B cell (primary cell): ENCODE measurements around the gene METTL4. TPM values are rescaled to one million over a fixed set of nuclear protein-coding genes. Genes with fewer than 3 reads are reported as not detected.

Experiments
- ATAC-seq: fragments of 200-7000 bp; cut with Tn5 transposase; one replicate; pipeline ENCODE4 v1.10.0; 2021; ENCODE audit warnings: low read depth, mild to moderate bottlenecking, moderate number of reproducible peaks, moderate library complexity
- CTCF ChIA-PET: fragments of 350-600 bp; sonication (Branson Sonifier 250); formaldehyde crosslinking; loops from one replicate; lab custom pipeline; 2021; ENCODE audit warnings: antibody characterized with exemption, inconsistent platforms; lab: Charles Lee
- POLR2A ChIA-PET: fragments of 350-600 bp; sonication (Branson Sonifier 250); formaldehyde crosslinking; loops from one replicate; lab custom pipeline; 2021; ENCODE audit warnings: antibody characterized with exemption; lab: Charles Lee
- DNase-seq: peaks from one replicate; pipeline ENCODE4 v3.0.0; 2013
- H2AFZ ChIP-seq: 2 replicates; pipeline ENCODE4 v1.6.1; 2012; ENCODE audit warnings: mild to moderate bottlenecking, low read depth, low read length; ENCODE audit not compliant: insufficient read depth, poor library complexity, severe bottlenecking
- H3K27ac ChIP-seq, 2 donors: 1 replicate in 1 of 2; 2 replicates in 1 of 2; pipeline ENCODE4 v1.5.1; 2012 to 2013; ENCODE audit warnings: low read length in 2 of 2, mild to moderate bottlenecking in 2 of 2, moderate library complexity in 1 of 2
- H3K27me3 ChIP-seq, 4 experiments: fragments of 200-600 bp in 1 of 4; sonication (generic) in 1 of 4; replicated peaks in 1 of 4; 1 replicate in 2 of 4; 2 replicates in 2 of 4; pipeline versions ENCODE4 v1.6.1 to v1.7.0; 2013 to 2016; ENCODE audit warnings: low read length in 3 of 4, mild to moderate bottlenecking in 2 of 4, mixed read lengths in 1 of 4, moderate library complexity in 1 of 4; ENCODE audit not compliant: insufficient read depth in 4 of 4, control insufficient read depth in 3 of 4; ENCODE audit errors: control extremely low read depth in 1 of 4
- H3K36me3 ChIP-seq, 2 experiments: replicated peaks in 1 of 2; 1 replicate in 1 of 2; 2 replicates in 1 of 2; pipeline versions ENCODE4 v1.6.1 to v1.7.1; 2013; ENCODE audit warnings: low read length in 1 of 2; ENCODE audit not compliant: insufficient read depth in 2 of 2, control insufficient read depth in 1 of 2; ENCODE audit errors: control extremely low read depth in 1 of 2, extremely low read depth in 1 of 2
- H3K4me1 ChIP-seq, 2 donors: fragments of 200-600 bp in 1 of 2; sonication (generic) in 1 of 2; 1 replicate in 1 of 2; 2 replicates in 1 of 2; pipeline versions ENCODE4 v1.5.1 to v1.6.1; 2013 to 2017; ENCODE audit warnings: low read length in 2 of 2; ENCODE audit not compliant: control insufficient read depth in 2 of 2, insufficient read depth in 2 of 2
- H3K4me2 ChIP-seq: replicated peaks from 2 replicates; pipeline ENCODE3; 2012; ENCODE audit warnings: mild to moderate bottlenecking, low read depth, low read length; ENCODE audit not compliant: poor library complexity, severe bottlenecking
- H3K4me3 ChIP-seq, 5 experiments: fragments of 200-600 bp in 1 of 5; sonication (generic) in 1 of 5; 1 replicate in 3 of 5; 2 replicates in 2 of 5; pipeline versions ENCODE4 v1.5.1 to v1.7.0; 2011 to 2016; ENCODE audit warnings: low read length in 4 of 5, mild to moderate bottlenecking in 4 of 5, low read depth in 2 of 5, control low read depth in 1 of 5, moderate library complexity in 1 of 5; ENCODE audit not compliant: insufficient read depth in 1 of 5; ENCODE audit errors: control extremely low read depth in 1 of 5, extremely low read depth in 1 of 5
- H3K79me2 ChIP-seq: fragments of 200-600 bp; sonication (generic); one replicate; pipeline ENCODE4 v1.6.0; 2016; ENCODE audit warnings: low read length; ENCODE audit not compliant: control insufficient read depth, insufficient read depth
- H3K9ac ChIP-seq: fragments of 200-600 bp; sonication (generic); 2 replicates; pipeline ENCODE4 v1.6.1; 2017; ENCODE audit warnings: mild to moderate bottlenecking, low read length, moderate library complexity
- H3K9me3 ChIP-seq, 3 donors: one replicate each; pipeline versions ENCODE4 v1.6.1 to v1.7.1; 2013; ENCODE audit warnings: low read length in 2 of 3; ENCODE audit not compliant: control insufficient read depth in 2 of 3, insufficient read depth in 1 of 3; ENCODE audit errors: control extremely low read depth in 1 of 3
- H4K20me1 ChIP-seq: 2 replicates; pipeline ENCODE4 v1.6.0; 2012; ENCODE audit warnings: mild to moderate bottlenecking, low read length; ENCODE audit not compliant: insufficient read depth, control insufficient read depth, poor library complexity, severe bottlenecking
- H3K27ac Mint-ChIP-seq: one replicate; pipeline ENCODE4 v1.8.0; 2021; ENCODE audit warnings: mixed read lengths
- H3K27me3 Mint-ChIP-seq: one replicate; pipeline ENCODE4 v1.8.0; 2021; ENCODE audit warnings: mixed read lengths
- H3K4me1 Mint-ChIP-seq: one replicate; pipeline ENCODE4 v1.8.0; 2021; ENCODE audit warnings: mixed read lengths
- H3K4me3 Mint-ChIP-seq: one replicate; pipeline ENCODE4 v1.8.0; 2021; ENCODE audit warnings: mixed read lengths
- H3K9me3 Mint-ChIP-seq: one replicate; pipeline ENCODE4 v1.8.0; 2022; ENCODE audit warnings: mixed read lengths; ENCODE audit not compliant: insufficient read depth
- WGBS: methylation state at CpG from one replicate; pipeline ENCODE4 v1.1.5; 2013; ENCODE audit warnings: missing lambda C conversion rate; ENCODE audit not compliant: insufficient coverage; 5-methylcytosine and 5-hydroxymethylcytosine counted together
- intact Hi-C: fragments of 100-400 bp; cut with micrococcal nuclease; formaldehyde crosslinking; loops from one replicate; pipeline ENCODE4 v1.10.0; 2022
- polyA minus RNA-seq: library from RNA; depleted of rRNA, polyadenylated mRNA; stranded (reverse); fragments of >200 nt; gene quantifications from 2 replicates; pipeline ENCODE4 v1.2.3, GENCODE V29; 2012
- polyA plus RNA-seq: library from polyadenylated mRNA; depleted of rRNA; stranded (reverse); fragments of >200 nt; gene quantifications from 2 replicates; pipeline ENCODE4 v1.2.3, GENCODE V29; 2012
- total RNA-seq, 2 donors: library from RNA; stranded (reverse); fragments of 120-200 nt in 1 of 2; gene quantifications; 1 replicate in 1 of 2; 2 replicates in 1 of 2; pipeline versions ENCODE4 v1.2.3 to v1.2.4, GENCODE V29; 2013 to 2022
- TF ChIP-seq, protein P1 (sequence below): fragments of 200-600 bp; IDR thresholded peaks from one replicate; pipeline ENCODE4 v1.8.0; 2022; ENCODE audit warnings: antibody characterized with exemption, mild to moderate bottlenecking

The METTL4 gene, protein sequence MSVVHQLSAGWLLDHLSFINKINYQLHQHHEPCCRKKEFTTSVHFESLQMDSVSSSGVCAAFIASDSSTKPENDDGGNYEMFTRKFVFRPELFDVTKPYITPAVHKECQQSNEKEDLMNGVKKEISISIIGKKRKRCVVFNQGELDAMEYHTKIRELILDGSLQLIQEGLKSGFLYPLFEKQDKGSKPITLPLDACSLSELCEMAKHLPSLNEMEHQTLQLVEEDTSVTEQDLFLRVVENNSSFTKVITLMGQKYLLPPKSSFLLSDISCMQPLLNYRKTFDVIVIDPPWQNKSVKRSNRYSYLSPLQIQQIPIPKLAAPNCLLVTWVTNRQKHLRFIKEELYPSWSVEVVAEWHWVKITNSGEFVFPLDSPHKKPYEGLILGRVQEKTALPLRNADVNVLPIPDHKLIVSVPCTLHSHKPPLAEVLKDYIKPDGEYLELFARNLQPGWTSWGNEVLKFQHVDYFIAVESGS
- total RNA-seq, result 23.9 and 31.6 TPM in 2 replicates
- total RNA-seq (2013), result 14.4 TPM
- polyA plus RNA-seq, result 12.4 and 12.9 TPM in 2 replicates
- polyA minus RNA-seq, result 5.1 and 5.6 TPM in 2 replicates

DNA sequence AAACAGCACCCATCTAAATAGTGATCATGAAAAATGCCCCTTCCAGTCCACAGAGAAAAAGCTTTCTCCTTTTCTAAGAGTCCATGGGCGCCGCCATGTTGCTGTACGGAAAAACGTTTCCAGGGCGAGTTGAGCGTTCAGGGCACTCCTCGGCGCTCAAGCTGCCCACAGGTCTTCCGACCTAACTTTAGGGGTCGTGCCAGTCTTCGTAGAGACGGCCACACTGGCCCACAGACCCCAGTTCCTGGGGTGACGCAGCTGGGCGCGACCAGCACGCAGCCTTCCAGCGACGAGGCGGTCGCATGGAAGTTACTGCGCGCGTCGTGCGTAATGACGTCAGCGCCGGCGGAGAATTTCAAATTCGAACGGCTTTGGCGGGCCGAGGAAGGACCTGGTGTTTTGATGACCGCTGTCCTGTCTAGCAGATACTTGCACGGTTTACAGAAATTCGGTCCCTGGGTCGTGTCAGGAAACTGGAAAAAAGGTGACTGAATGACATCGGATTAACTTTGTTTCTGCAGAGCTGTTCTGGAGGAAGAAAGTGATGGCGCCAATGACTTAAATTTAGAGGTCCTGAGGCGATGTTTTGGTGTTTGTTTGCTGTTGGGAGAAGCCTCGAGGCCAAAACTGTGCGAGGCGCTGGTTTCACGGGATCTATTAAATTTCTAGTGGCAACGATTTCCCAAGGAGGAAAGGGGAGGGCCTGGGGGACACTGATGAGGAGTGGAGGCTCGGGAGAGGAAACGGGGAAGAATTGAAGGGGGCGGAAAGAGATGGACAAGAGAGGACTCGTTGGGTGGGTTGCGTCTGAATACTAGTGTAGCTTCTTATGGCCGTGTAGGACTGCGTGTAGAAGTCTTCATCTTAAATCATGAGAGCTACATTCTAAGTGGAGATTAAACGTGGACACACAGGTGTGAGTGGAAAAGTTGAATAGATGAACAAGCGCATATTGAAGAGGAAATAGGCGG, at the start of gene METTL4, which contains the start of gene NDC80:
Gene METTL4, minus strand, starts transcription at position 306 of the 971 bp plus-strand sequence. CDS start 4,289 bp downstream, outside the sequence.
Gene NDC80, plus strand, starts transcription at position 358 of the 971 bp plus-strand sequence. CDS start 1,429 bp downstream, outside the sequence.
- H3K36me3 ChIP-seq, result peaks cover 2 to 6% of the 10 kb centered on the region in 2 experiments
- peaks cover 45% of the 10 kb centered on the region for H3K4me1 Mint-ChIP-seq

More for the DNA sequence above, at the start of gene METTL4, which contains the start of gene NDC80:
- Mint-ChIP-seq H3K4me3 (peak within 1 kb of the TSS; percentile 99), H3K27me3 (no peaks in the 10 kb centered on the region), H3K27ac (peak within 1 kb of the TSS; percentile 99), H3K9me3 (no peaks in the 10 kb centered on the region)
- Histone ChIP-seq H2AFZ (peak within 1 kb of the TSS; percentile 92), H3K9ac (peak within 1 kb of the TSS; percentile 80), H3K4me3 (peak within 1 kb of the TSS; percentile 70 to 99 (median 81)), H3K4me2 (peak within 1 kb of the TSS; percentile 88), H3K27ac (peak within 1 kb of the TSS; percentile 97 to 98), H3K4me1 (peaks cover 22 to 23% of the 10 kb centered on the region in 2 donors), H3K9me3 (no peaks in the 10 kb centered on the region), H3K79me2 (peaks cover 49% of the 10 kb centered on the region), H4K20me1 (no peaks in the 10 kb centered on the region), H3K27me3 (no peaks in the 10 kb centered on the region)
- DNase-seq (peak; percentile 95), ATAC-seq (peak; percentile 93)
- ChIA-PET POLR2A (interaction anchor here (0.5 to 2.8 kb wide), 6 partner anchors 34 to 1697 kb away, joined by 3 to 49 read pairs (median 4); partner anchors contain the start of gene SMCHD1), CTCF (interaction anchor here (0.5 to 3.3 kb wide), 17 partner anchors 23 to 159 kb away, joined by 3 to 40 read pairs (median 4); partner anchors contain the start of gene SMCHD1)
- TF ChIP-seq, protein P1, sequence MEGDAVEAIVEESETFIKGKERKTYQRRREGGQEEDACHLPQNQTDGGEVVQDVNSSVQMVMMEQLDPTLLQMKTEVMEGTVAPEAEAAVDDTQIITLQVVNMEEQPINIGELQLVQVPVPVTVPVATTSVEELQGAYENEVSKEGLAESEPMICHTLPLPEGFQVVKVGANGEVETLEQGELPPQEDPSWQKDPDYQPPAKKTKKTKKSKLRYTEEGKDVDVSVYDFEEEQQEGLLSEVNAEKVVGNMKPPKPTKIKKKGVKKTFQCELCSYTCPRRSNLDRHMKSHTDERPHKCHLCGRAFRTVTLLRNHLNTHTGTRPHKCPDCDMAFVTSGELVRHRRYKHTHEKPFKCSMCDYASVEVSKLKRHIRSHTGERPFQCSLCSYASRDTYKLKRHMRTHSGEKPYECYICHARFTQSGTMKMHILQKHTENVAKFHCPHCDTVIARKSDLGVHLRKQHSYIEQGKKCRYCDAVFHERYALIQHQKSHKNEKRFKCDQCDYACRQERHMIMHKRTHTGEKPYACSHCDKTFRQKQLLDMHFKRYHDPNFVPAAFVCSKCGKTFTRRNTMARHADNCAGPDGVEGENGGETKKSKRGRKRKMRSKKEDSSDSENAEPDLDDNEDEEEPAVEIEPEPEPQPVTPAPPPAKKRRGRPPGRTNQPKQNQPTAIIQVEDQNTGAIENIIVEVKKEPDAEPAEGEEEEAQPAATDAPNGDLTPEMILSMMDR, result no peak
- WGBS, result under 1% methylated on average over 55 of the region's 55 CpGs
- intact Hi-C loops, result loop anchor here (1.0 to 5.0 kb wide), 6 partner anchors 33 to 675 kb away; partner anchors contain the start of genes EMILIN2, MYL12A and SMCHD1
